Activated naive CD4-positive, alpha-beta T cell treated with anti-CD3 and anti-CD28 coated beads, Interleukin-2, amount 50 U/mL, for 72 hours (primary cell): ENCODE results near the gene BCAS1. TPM values are rescaled to one million over a fixed set of nuclear protein-coding genes. Genes with fewer than 3 reads are reported as not detected.

ENCODE experiments used
- ATAC-seq, 2 donors: fragments of 150-1000 bp; cut with Tn5 transposase; 2 replicates each; pipeline ENCODE4 v1.10.0; 2021; ENCODE audit warnings: mild to moderate bottlenecking in 2 of 2, moderate library complexity in 2 of 2
- DNase-seq, 2 donors: peaks; one replicate each; pipeline ENCODE4 v3.0.0; 2021 to 2022; ENCODE audit warnings: low spot score in 2 of 2
- H3K27ac Mint-ChIP-seq, 2 donors: one replicate each; pipeline ENCODE4 v1.8.0; 2022; ENCODE audit warnings: mild to moderate bottlenecking in 2 of 2, mixed read lengths in 2 of 2
- H3K36me3 Mint-ChIP-seq, 2 donors: one replicate each; pipeline ENCODE4 v1.8.0; 2022; ENCODE audit warnings: mixed read lengths in 2 of 2
- H3K9me3 Mint-ChIP-seq, 2 donors: one replicate each; pipeline ENCODE4 v1.8.0; 2022; ENCODE audit warnings: mixed read lengths in 2 of 2
- total RNA-seq, 2 donors: library from RNA; stranded (reverse); gene quantifications; one replicate each; pipeline ENCODE4 v1.2.3, GENCODE V29; 2022

The BCAS1 gene
- total RNA-seq, 2 donors from 2014 or later = not detected

GRCh38 chr20:54065601-54066038 lies 4.8 kb downstream of the BCAS1 start:
- ATAC-seq (no peak), DNase-seq (no peak)
- H3K9me3 Mint-ChIP-seq = no peaks in the 10 kb centered on the region
- no peak overlapping the region for H3K27ac Mint-ChIP-seq
- no peaks in the 10 kb centered on the region for H3K36me3 Mint-ChIP-seq

DNA sequence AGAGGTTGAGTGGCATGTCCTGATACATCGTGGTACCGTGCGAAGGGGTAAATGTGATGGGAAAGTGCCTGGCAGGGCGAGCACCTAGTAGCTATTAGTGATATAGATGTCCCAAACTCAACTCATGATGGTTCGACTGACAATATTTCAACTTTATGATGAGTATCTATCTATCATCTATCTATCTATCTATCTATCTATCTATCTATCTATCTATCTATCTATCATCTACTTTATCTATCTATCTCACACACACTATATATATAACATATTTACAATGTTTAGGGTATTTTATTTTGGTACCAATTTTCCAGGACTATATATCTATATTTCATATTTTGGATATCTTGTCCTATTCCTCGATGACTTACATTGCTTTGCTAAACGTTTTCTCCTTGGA lies 5.5 kb downstream of the BCAS1 start:
- Mint-ChIP-seq H3K27ac (no peak overlapping the region), H3K9me3 (no peaks in the 10 kb centered on the region), H3K36me3 (no peaks in the 10 kb centered on the region)
- DNase-seq (no peak), ATAC-seq (no peak)

DNA sequence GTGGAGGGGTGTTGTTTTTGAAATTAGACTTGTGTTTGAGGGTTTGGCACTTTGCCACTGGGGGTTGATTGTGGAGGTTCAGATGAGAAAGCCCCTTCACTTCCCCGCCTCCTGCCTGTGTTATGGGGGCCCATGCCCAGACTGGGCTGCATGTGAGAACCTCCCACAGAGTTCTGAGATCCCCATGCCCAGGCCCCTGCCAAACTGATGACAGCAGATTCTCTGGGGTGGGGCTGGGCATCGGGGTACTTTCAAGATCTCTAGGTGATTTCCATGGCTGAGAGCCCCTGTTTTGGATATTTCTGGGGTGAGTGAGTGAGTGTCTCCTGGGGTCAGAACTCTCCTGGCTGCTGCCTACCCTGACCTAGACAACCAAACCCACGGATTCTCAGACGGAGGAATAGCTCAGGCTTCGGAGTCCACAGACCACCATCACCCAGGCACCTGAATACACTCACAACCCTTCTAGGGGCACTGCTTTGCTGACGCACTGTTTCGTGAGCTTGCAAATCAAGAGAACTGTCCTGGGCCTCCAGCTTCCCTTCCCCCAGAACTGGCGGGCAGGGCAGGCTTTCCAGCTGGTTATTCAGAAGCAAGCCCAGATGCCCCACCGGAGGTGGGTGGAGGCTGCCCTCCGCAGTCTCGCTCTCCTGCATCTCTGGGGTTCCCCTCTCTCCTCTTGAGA lies 6.3 kb downstream of the BCAS1 start:
- Mint-ChIP-seq H3K9me3 (no peaks in the 10 kb centered on the region), H3K36me3 (no peaks in the 10 kb centered on the region), H3K27ac (peak overlapping the region in 1 of 2 donors; percentile 29)
- DNase-seq = no peak
- peak in 1 of 2 donors; percentile 33 for ATAC-seq

DNA sequence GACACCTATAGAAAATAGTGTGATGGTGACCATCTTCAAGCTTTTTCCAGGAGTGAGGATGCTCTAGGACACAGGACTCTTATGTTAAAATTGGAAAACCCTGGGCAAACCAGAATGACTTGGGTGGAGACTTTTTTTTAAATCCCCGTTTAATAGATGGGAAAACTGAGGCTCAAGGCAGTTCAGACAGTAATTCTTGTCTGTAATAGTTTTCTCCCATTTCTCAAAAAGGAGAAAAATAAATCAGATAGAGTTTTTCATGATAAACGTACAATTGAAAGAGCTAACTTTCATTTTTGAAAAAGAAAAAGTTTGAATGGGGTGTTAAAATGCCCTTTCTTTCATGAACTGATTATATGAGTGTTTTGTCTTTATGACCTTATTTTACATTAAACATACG lies 6.8 kb downstream of the BCAS1 start:
- DNase-seq = no peak
- no peaks in the 10 kb centered on the region for H3K9me3 Mint-ChIP-seq
- no peaks in the 10 kb centered on the region for H3K36me3 Mint-ChIP-seq
- peak overlapping the region in 1 of 2 donors; percentile 29 for H3K27ac Mint-ChIP-seq
- ATAC-seq = no peak

- DNase-seq = no peak
- ATAC-seq = peak; percentile 57 to 58
- H3K9me3 Mint-ChIP-seq = no peaks in the 10 kb centered on the region
- H3K27ac Mint-ChIP-seq = no peak overlapping the region
- H3K36me3 Mint-ChIP-seq = no peaks in the 10 kb centered on the region
Observed at GRCh38 chr20:54062812-54063280, 7.5 kb downstream of the BCAS1 start.

- H3K36me3 Mint-ChIP-seq = no peaks in the 10 kb centered on the region
- ATAC-seq (no peak), DNase-seq (no peak)
- no peaks in the 10 kb centered on the region for H3K9me3 Mint-ChIP-seq
- no peak overlapping the region for H3K27ac Mint-ChIP-seq
Observed at GRCh38 chr20:54061101-54061881, 9.1 kb downstream of the BCAS1 start.

- H3K9me3 Mint-ChIP-seq = no peaks in the 10 kb centered on the region
- ATAC-seq (peak in 1 of 2 donors; percentile 64), DNase-seq (no peak)
- H3K27ac Mint-ChIP-seq = no peak overlapping the region
- H3K36me3 Mint-ChIP-seq = no peaks in the 10 kb centered on the region
Observed at GRCh38 chr20:54059691-54060364, 10.6 kb downstream of the BCAS1 start.

DNA sequence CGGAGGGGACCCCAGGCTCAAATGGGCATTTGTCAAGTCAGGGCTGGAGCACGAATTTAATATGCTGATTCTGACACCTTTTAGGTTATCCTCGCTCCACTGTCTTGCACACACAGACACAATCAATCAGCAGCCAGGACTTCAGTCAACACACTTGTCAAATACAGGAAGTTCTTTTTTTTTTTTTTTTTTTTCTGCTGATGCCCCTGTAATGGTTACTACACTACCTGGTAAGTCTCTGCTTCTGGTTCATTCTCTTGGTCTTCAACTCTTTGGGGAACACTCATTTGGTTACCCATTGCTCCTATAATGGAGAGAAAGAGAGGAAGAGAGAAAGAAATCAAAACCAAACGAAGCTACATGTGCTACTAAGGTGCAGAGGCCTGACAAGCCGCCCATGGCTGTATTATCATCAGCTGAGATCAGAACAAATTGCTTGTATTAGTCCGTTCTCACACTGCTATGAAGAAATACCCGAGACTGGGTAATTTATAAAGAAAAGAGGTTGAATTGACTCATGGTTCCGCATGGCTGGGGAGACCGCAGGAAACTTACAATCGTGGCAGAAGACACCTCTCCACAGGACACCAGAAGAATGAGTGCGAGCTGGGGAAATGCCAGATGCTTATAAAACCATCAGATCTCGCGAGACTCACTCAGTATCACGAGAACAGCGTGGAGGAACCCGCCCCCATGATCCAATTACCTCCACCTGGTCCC lies 11.8 kb downstream of the BCAS1 start:
- ATAC-seq = no peak
- no peak for DNase-seq
- no peak overlapping the region for H3K27ac Mint-ChIP-seq

GRCh38 chr20:54056762-54057639 lies 13.4 kb downstream of the BCAS1 start:
- ATAC-seq = no peak
- no peak for DNase-seq
- no peaks in the 10 kb centered on the region for H3K9me3 Mint-ChIP-seq
- H3K27ac Mint-ChIP-seq = no peak overlapping the region
- H3K36me3 Mint-ChIP-seq = no peaks in the 10 kb centered on the region

More for the DNA sequence above, 11.8 kb downstream of the BCAS1 start:
- no peaks in the 10 kb centered on the region for H3K9me3 Mint-ChIP-seq
- no peaks in the 10 kb centered on the region for H3K36me3 Mint-ChIP-seq

DNA sequence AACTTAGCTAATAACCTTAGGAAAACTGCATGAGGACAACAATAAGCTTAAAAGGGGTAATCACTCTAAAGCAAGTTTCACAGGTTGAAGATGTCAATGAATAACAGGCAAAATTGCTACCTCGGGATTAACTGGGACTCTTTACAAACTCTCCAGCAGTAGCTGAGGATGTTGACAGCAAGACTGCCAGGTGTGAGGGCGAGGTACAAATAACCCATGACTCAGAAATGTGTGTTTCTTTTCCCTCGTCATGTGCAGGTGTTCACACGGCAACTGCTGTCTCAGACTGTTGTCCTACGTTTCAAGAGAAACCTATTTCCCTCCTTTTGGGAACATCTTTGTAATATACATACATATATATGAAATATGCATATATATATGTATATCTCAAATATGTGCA lies 15.9 kb downstream of the BCAS1 start:
- no peak for ATAC-seq

GRCh38 chr20:54051068-54051467 lies 19.3 kb downstream of the BCAS1 start:
- no peak overlapping the region for H3K27ac Mint-ChIP-seq
- H3K36me3 Mint-ChIP-seq = no peaks in the 10 kb centered on the region
- peaks cover 0 to 7% of the 10 kb centered on the region in 2 donors for H3K9me3 Mint-ChIP-seq
- no peak for ATAC-seq
- no peak for DNase-seq

More for the DNA sequence above, 15.9 kb downstream of the BCAS1 start:
- Mint-ChIP-seq H3K9me3 (no peaks in the 10 kb centered on the region), H3K36me3 (no peaks in the 10 kb centered on the region), H3K27ac (no peak overlapping the region)
- no peak for DNase-seq

DNA sequence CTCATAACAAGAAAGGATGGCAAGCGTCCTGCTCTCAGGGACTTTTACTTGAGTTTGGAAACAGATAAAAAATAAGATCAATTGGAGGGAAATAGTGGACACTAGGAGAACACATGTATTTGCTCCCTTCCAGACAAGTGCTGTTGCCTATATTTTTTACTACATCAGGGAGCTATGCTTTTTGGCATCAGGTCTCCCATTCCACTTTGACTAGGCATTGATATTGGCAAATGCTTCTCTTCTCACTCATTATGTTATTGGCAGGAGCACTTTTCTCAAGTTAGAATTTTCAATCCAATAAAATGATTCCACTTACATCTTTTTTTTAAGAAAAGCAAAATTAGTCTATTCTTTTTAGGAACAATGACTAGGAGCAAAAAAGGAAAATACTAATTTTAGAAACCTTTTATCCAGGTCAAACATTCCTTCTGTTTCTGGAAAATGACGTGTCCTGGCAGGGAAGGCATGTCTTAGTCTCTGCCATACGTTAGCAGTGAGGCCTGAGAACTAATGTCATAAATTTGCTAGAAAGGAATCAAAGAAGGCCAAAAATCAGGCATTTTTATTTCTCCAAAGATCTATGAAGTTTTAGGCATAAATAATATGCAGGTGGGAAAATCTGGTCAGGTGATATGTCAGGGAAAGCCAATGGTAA lies 21.4 kb downstream of the BCAS1 start:
- H3K9me3 Mint-ChIP-seq = peaks cover 0 to 18% of the 10 kb centered on the region in 2 donors
- H3K36me3 Mint-ChIP-seq = no peaks in the 10 kb centered on the region
- H3K27ac Mint-ChIP-seq = no peak overlapping the region
- DNase-seq (no peak), ATAC-seq (no peak)

- no peaks in the 10 kb centered on the region for H3K36me3 Mint-ChIP-seq
- H3K27ac Mint-ChIP-seq = no peak overlapping the region
- DNase-seq = no peak
- no peak for ATAC-seq
- H3K9me3 Mint-ChIP-seq = peaks cover 0 to 18% of the 10 kb centered on the region in 2 donors
Observed at GRCh38 chr20:54048481-54048880, 21.9 kb downstream of the BCAS1 start.

DNA sequence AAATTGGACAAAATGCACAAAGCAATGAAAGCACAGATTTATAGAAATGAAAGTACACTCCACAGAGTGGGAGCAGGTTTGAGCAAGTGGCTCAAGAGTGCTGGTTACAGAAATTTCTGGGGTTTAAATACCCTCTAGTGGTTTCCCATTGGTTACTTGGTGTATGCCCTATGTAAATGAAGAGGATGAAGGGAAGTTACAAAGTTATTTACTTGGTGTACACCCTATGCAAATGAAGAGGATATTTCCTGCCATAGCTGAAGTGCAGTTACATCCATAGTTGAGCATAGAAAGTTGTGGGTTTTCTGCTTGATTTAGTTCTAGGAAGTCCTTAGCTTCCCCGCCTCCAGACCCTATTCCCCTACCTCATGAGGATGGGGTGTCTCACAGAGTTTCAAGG lies 22.7 kb downstream of the BCAS1 start:
- Mint-ChIP-seq H3K9me3 (peaks cover 0 to 18% of the 10 kb centered on the region in 2 donors), H3K27ac (no peak overlapping the region), H3K36me3 (no peaks in the 10 kb centered on the region)
- ATAC-seq (no peak), DNase-seq (no peak)

DNA sequence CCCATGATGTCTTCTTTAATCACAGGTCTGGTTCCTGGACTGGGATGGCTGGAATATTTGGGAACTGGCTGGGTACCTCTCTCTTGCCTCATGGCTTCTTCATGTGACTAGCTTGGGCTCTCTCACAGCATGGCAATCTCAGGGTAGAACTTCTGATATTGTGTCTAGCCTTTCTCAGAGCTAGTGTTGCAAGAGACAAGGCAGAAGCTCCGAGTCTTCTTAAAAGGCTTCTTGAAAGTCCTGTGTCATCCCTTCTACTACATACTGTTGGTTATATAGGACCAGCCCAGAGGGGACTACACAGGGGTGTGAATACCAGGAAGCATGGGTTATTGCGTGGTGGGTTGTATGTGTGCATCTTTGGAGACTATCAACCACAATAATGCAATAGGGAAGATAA lies 23.3 kb downstream of the BCAS1 start:
- Mint-ChIP-seq H3K9me3 (peaks cover 0 to 18% of the 10 kb centered on the region in 2 donors), H3K36me3 (no peaks in the 10 kb centered on the region), H3K27ac (no peak overlapping the region)
- ATAC-seq (no peak), DNase-seq (no peak)
